Measurements from ENCODE around the gene ZPR1.

DNA sequence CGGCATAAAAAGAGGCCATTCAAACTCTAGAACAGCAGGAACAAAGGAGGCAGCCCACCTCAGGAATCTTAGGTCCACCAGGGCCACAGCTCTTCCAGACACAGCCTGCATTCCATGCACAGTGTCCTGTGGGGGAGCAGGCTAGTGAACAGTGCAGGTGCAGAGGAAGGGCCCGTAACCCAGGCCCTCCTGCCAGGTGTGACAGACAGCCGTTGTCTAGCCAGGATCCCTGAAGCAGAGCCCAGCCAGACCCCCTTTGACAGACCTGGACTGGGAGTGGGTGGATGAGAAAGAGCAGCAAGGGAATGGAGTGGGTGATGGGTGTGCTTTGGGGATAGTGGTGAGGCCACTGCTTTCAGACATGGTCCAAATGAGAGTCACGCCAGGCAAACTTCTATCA, 1.2 kb upstream of the ZPR1 start:
- TF ChIP-seq, protein P1, sequence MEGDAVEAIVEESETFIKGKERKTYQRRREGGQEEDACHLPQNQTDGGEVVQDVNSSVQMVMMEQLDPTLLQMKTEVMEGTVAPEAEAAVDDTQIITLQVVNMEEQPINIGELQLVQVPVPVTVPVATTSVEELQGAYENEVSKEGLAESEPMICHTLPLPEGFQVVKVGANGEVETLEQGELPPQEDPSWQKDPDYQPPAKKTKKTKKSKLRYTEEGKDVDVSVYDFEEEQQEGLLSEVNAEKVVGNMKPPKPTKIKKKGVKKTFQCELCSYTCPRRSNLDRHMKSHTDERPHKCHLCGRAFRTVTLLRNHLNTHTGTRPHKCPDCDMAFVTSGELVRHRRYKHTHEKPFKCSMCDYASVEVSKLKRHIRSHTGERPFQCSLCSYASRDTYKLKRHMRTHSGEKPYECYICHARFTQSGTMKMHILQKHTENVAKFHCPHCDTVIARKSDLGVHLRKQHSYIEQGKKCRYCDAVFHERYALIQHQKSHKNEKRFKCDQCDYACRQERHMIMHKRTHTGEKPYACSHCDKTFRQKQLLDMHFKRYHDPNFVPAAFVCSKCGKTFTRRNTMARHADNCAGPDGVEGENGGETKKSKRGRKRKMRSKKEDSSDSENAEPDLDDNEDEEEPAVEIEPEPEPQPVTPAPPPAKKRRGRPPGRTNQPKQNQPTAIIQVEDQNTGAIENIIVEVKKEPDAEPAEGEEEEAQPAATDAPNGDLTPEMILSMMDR (conservative IDR thresholded peaks at IDR 0.05; ENCODE audit: low read depth, low read length) = no peak
- no peak for TF ChIP-seq EZH2 (IDR thresholded peaks at IDR 0.05; ENCODE audit: low read length, unreplicated experiment)

All from PC-3 (cell line).